IMR-90 (cell line): ENCODE data around the gene DPEP2NB. TPM values are rescaled to one million over a fixed set of nuclear protein-coding genes. Genes with fewer than 3 reads are reported as not detected.

Source experiments
- ATAC-seq: fragments of 200-7000 bp; cut with Tn5 transposase; 2 replicates; pipeline ENCODE4 v1.9.1; 2020; ENCODE audit warnings: low read depth, mild to moderate bottlenecking, moderate library complexity
- BruUV-seq: library from RNA; stranded (reverse); fragments of 400-500 nt; replicated peaks from 2 replicates; lab custom pipeline; 2021; lab: Mats Ljungman, UMichigan
- CTCF ChIA-PET: fragments of 300-600 bp; formaldehyde crosslinking; extraction: SDS; loops from one replicate; lab custom pipeline; 2021; ENCODE audit warnings: antibody characterized with exemption; lab: Yijun Ruan, JAX
- POLR2A ChIA-PET: fragments of 300-600 bp; sonication (Branson Sonifier 250); formaldehyde crosslinking; loops from one replicate; lab custom pipeline; 2022; ENCODE audit warnings: antibody characterized with exemption; ENCODE audit not compliant: unreplicated experiment; lab: Charles Lee
- DNase-seq: peaks from one replicate; pipeline ENCODE4 v3.0.0; 2013
- H2AFZ ChIP-seq: replicated peaks from 2 replicates; pipeline ENCODE3; 2013; ENCODE audit warnings: low read length, mild to moderate bottlenecking; ENCODE audit not compliant: poor library complexity
- H2AK5ac ChIP-seq: 2 replicates; pipeline ENCODE4 v1.6.1; 2013; ENCODE audit warnings: low read depth, low read length, inconsistent platforms
- H2AK9ac ChIP-seq: replicated peaks from 2 replicates; pipeline ENCODE3; 2013; ENCODE audit warnings: mild to moderate bottlenecking, low read depth, low read length, moderate library complexity; ENCODE audit not compliant: poor library complexity
- H2BK120ac ChIP-seq: 2 replicates; pipeline ENCODE4 v1.6.1; 2013; ENCODE audit warnings: low read depth, low read length, inconsistent platforms
- H2BK15ac ChIP-seq: 3 replicates; pipeline ENCODE4 v1.6.1; 2013; ENCODE audit warnings: low read depth, low read length, inconsistent platforms
- H2BK20ac ChIP-seq: 2 replicates; pipeline ENCODE4 v1.6.1; 2013; ENCODE audit warnings: low read depth, mild to moderate bottlenecking, inconsistent platforms, low read length, moderate library complexity
- H2BK5ac ChIP-seq: 2 replicates; pipeline ENCODE4 v1.6.1; 2013; ENCODE audit warnings: mild to moderate bottlenecking, low read depth, low read length, inconsistent platforms; ENCODE audit not compliant: poor library complexity, severe bottlenecking
- H3K14ac ChIP-seq: replicated peaks from 2 replicates; pipeline ENCODE4 v1.6.1; 2013; ENCODE audit warnings: low read depth, low read length, inconsistent platforms
- H3K18ac ChIP-seq: 2 replicates; pipeline ENCODE4 v1.6.1; 2013; ENCODE audit warnings: low read depth, low read length, control low read depth
- H3K23ac ChIP-seq: 2 replicates; pipeline ENCODE4 v1.6.1; 2013; ENCODE audit warnings: low read depth, low read length, inconsistent platforms
- H3K27ac ChIP-seq: 2 replicates; pipeline ENCODE4 v1.5.1; 2013; ENCODE audit warnings: mild to moderate bottlenecking, control low read depth, low read length; ENCODE audit not compliant: insufficient read depth
- H3K27me3 ChIP-seq: 2 replicates; pipeline ENCODE4 v1.6.1; 2013; ENCODE audit warnings: low read length; ENCODE audit not compliant: control insufficient read depth, insufficient read depth
- H3K36me3 ChIP-seq: 2 replicates; pipeline ENCODE4 v1.6.1; 2013; ENCODE audit warnings: low read length, mixed read lengths; ENCODE audit not compliant: control insufficient read depth, insufficient read depth
- H3K4ac ChIP-seq: 2 replicates; pipeline ENCODE4 v1.6.1; 2013; ENCODE audit warnings: low read depth, low read length, inconsistent platforms
- H3K4me1 ChIP-seq: 2 replicates; pipeline ENCODE4 v1.6.1; 2013; ENCODE audit warnings: low read length, mixed read lengths; ENCODE audit not compliant: control insufficient read depth, insufficient read depth
- H3K4me2 ChIP-seq: 2 replicates; pipeline ENCODE4 v1.6.1; 2013; ENCODE audit warnings: low read depth, mild to moderate bottlenecking, control low read depth, low read length, moderate library complexity
- H3K4me3 ChIP-seq: 2 replicates; pipeline ENCODE4 v1.5.1; 2013; ENCODE audit warnings: low read depth, mild to moderate bottlenecking, control low read depth, low read length, moderate library complexity; ENCODE audit not compliant: insufficient read depth
- H3K56ac ChIP-seq: 2 replicates; pipeline ENCODE4 v1.6.1; 2013; ENCODE audit warnings: low read length, inconsistent platforms; ENCODE audit not compliant: insufficient read depth; ENCODE audit errors: extremely low read depth
- H3K79me1 ChIP-seq, 2 experiments: 2 replicates each; pipeline ENCODE4 v1.6.1; 2013; ENCODE audit warnings: low read length in 2 of 2, inconsistent platforms in 1 of 2, low read depth in 1 of 2
- H3K9ac ChIP-seq: 2 replicates; pipeline ENCODE4 v1.6.1; 2013; ENCODE audit warnings: low read depth, low read length, control low read depth
- H3K9me1 ChIP-seq: 2 replicates; pipeline ENCODE4 v1.6.1; 2013; ENCODE audit warnings: low read length, inconsistent platforms; ENCODE audit not compliant: insufficient read depth
- H3K9me3 ChIP-seq: 2 replicates; pipeline ENCODE4 v1.6.1; 2013; ENCODE audit warnings: low read length; ENCODE audit not compliant: control insufficient read depth, insufficient read depth
- H4K20me1 ChIP-seq: 2 replicates; pipeline ENCODE4 v1.6.1; 2013; ENCODE audit warnings: low read length, inconsistent platforms; ENCODE audit not compliant: insufficient read depth
- H4K5ac ChIP-seq: 2 replicates; pipeline ENCODE4 v1.6.1; 2013; ENCODE audit warnings: mild to moderate bottlenecking, low read depth, low read length, control low read depth
- H4K8ac ChIP-seq, 2 experiments: 2 replicates each; pipeline ENCODE4 v1.6.1; 2013; ENCODE audit warnings: low read depth in 2 of 2, low read length in 2 of 2, control low read depth in 1 of 2, inconsistent platforms in 1 of 2
- H4K91ac ChIP-seq: 2 replicates; pipeline ENCODE4 v1.6.1; 2013; ENCODE audit warnings: low read depth, low read length, inconsistent platforms; ENCODE audit not compliant: insufficient read depth
- CEBPB ChIP-seq: IDR thresholded peaks from 2 replicates; pipeline ENCODE4 v1.6.1; 2012; ENCODE audit warnings: low read depth, low read length, improper control_type of control experiment
- CHD1 ChIP-seq: IDR thresholded peaks from 2 replicates; pipeline ENCODE4 v1.6.1; 2012; ENCODE audit warnings: low read depth, low read length, improper control_type of control experiment
- MAFK ChIP-seq: IDR thresholded peaks from 2 replicates; pipeline ENCODE4 v1.6.1; 2012; ENCODE audit warnings: low read depth, low read length, improper control_type of control experiment
- MXI1 ChIP-seq: IDR thresholded peaks from 2 replicates; pipeline ENCODE4 v1.6.1; 2012; ENCODE audit warnings: low read depth, mild to moderate bottlenecking, low read length, moderate library complexity, borderline replicate concordance
- RCOR1 ChIP-seq: IDR thresholded peaks from 2 replicates; pipeline ENCODE4 v1.6.1; 2012; ENCODE audit warnings: mild to moderate bottlenecking, low read length, improper control_type of control experiment; ENCODE audit not compliant: insufficient replicate concordance
- SMC3 ChIP-seq: fragments of 150-350 bp; IDR thresholded peaks from 2 replicates; pipeline ENCODE4 v1.6.1; 2016; ENCODE audit warnings: low read depth, mild to moderate bottlenecking, antibody characterized with exemption, low read length, moderate library complexity
- WGBS, 2 experiments: methylation state at CpG; one replicate each; pipeline versions ENCODE4 v1.1.5 to v1.1.7; 2013; ENCODE audit warnings: missing lambda C conversion rate in 2 of 2; ENCODE audit not compliant: insufficient read length in 1 of 2; ENCODE audit errors: extremely low coverage in 2 of 2; 5-methylcytosine and 5-hydroxymethylcytosine counted together
- dilution Hi-C: fragments of 300-500 bp; cut with HindIII; formaldehyde crosslinking; loops from one replicate; pipeline ENCODE4 v1.14.3; 2018; ENCODE audit warnings: low sequenced_read_pairs; ENCODE audit not compliant: unreplicated experiment
- in situ Hi-C: fragments of 300-500 bp; cut with MboI; formaldehyde crosslinking; loops from 3 replicates; pipeline ENCODE4 v1.14.3; 2019; ENCODE audit warnings: low sequenced_read_pairs, inconsistent platforms, mixed read lengths
- intact Hi-C: fragments of 100-400 bp; cut with micrococcal nuclease; formaldehyde crosslinking; loops from 2 replicates; pipeline ENCODE4 v1.10.0; 2022
- polyA plus RNA-seq, 3 experiments: library from polyadenylated mRNA; depleted of rRNA; stranded (reverse); fragments of >200 nt; gene quantifications; 2 replicates each; pipeline ENCODE4 v1.2.3, GENCODE V29; 2012; ENCODE audit warnings: low replicate concordance in 1 of 3
- total RNA-seq: library from RNA; depleted of rRNA; stranded (reverse); fragments of >200 nt; gene quantifications from 2 replicates; pipeline ENCODE4 v1.2.3, GENCODE V29; 2012
- TF ChIP-seq, protein P1 (sequence below): conservative IDR thresholded peaks from 2 replicates; pipeline ENCODE4 v1.5.1; 2012; ENCODE audit warnings: mild to moderate bottlenecking, low read depth, low read length, improper control_type of control experiment
- TF ChIP-seq, protein P2 (sequence below): fragments of 150-350 bp; IDR thresholded peaks from 2 replicates; pipeline ENCODE4 v1.6.1; 2017; ENCODE audit warnings: mild to moderate bottlenecking, antibody characterized with exemption, low read length, low read depth

DPEP2NB gene
- total and polyA plus RNA-seq, 2 of the 4 experiments (the other 2 are of a cell fraction): not detected

DNA sequence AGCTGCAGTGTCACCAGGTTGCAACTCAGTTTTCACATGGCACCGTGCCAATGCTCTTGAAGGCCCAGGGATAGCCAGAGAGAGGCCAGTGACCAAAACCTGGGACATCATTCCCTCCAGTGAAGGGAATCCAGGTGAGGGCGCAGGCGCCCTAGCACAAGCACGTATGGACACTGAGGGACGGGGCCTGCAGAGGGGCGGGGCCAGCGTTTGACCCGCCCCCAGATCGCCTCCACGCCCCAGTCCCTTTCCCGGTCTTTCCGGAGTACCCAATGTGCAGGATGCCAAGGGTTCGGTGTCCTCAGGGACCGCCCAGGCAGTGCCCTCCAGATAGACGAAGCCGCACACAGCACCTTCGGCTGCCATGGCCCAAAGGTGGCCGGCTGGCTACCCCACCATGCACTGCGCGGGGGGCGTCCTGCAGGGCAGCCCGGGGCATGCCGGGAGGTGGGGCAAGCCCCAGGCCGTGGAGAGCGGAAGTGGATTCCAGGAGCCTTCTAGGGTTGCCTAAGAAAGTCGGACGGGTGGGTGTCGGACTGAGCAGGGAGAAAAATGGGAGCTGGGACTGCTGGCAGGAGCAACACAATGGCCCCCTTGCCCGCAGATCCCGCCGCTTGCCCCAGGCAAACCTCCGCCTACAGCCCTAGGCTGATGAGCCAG is 51.9 kb downstream of the DPEP2NB start:
- Histone ChIP-seq H3K23ac (no peak overlapping the region), H2AFZ (no peak overlapping the region), H3K27me3 (no peaks in the 10 kb centered on the region), H3K4me3 (no peak overlapping the region), H3K14ac (no peak overlapping the region), H3K79me1 (peaks cover 43 to 93% of the 10 kb centered on the region in 2 experiments), H4K91ac (no peak overlapping the region), H2BK15ac (no peak overlapping the region), H3K18ac (no peak overlapping the region), H3K27ac (no peak overlapping the region), H2BK120ac (no peak overlapping the region), H4K8ac (no peak overlapping the region; a peak in 1 of 4 replicates), H3K9me3 (no peaks in the 10 kb centered on the region), H3K4me2 (no peak overlapping the region), H2AK5ac (no peak overlapping the region), H2BK20ac (no peak overlapping the region), H2BK5ac (no peak overlapping the region), H3K4ac (no peak overlapping the region), H4K5ac (no peak overlapping the region), H3K4me1 (peaks cover 53% of the 10 kb centered on the region), H3K56ac (no peak overlapping the region), H3K9ac (no peak overlapping the region), H4K20me1 (peaks cover 89% of the 10 kb centered on the region), H3K36me3 (peaks cover 57% of the 10 kb centered on the region), H2AK9ac (peak overlapping the region; percentile 51), H3K9me1 (peaks cover 64% of the 10 kb centered on the region)
- ATAC-seq (no peak), DNase-seq (no peak)
- BruUV-seq: no TSS peak
- POLR2A ChIA-PET: no interaction called here
- 38% methylated on average over 4 of the region's 32 CpGs; no CpG with 5 or more reads in 1 of the 2 experiments for WGBS, 2 experiments
- CTCF ChIA-PET: interaction anchor here (0.6 kb wide), 1 partner anchor 105 kb away, joined by 3 read pairs; no protein-coding TSS in a partner anchor
- in situ Hi-C loops (no loop called here), dilution Hi-C loops (no loop called here), intact Hi-C loops (loop anchor here (10.0 kb wide), 1 partner anchor 261 kb away; no protein-coding TSS in a partner anchor)
- no peak for TF ChIP-seq SMC3
- TF ChIP-seq MAFK: no peak
- TF ChIP-seq MXI1: no peak
- TF ChIP-seq, protein P1, sequence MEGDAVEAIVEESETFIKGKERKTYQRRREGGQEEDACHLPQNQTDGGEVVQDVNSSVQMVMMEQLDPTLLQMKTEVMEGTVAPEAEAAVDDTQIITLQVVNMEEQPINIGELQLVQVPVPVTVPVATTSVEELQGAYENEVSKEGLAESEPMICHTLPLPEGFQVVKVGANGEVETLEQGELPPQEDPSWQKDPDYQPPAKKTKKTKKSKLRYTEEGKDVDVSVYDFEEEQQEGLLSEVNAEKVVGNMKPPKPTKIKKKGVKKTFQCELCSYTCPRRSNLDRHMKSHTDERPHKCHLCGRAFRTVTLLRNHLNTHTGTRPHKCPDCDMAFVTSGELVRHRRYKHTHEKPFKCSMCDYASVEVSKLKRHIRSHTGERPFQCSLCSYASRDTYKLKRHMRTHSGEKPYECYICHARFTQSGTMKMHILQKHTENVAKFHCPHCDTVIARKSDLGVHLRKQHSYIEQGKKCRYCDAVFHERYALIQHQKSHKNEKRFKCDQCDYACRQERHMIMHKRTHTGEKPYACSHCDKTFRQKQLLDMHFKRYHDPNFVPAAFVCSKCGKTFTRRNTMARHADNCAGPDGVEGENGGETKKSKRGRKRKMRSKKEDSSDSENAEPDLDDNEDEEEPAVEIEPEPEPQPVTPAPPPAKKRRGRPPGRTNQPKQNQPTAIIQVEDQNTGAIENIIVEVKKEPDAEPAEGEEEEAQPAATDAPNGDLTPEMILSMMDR: no peak
- TF ChIP-seq, protein P2, sequence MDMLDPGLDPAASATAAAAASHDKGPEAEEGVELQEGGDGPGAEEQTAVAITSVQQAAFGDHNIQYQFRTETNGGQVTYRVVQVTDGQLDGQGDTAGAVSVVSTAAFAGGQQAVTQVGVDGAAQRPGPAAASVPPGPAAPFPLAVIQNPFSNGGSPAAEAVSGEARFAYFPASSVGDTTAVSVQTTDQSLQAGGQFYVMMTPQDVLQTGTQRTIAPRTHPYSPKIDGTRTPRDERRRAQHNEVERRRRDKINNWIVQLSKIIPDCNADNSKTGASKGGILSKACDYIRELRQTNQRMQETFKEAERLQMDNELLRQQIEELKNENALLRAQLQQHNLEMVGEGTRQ: no peak
- no peak for TF ChIP-seq RCOR1
- no peak for TF ChIP-seq CEBPB
- no peak for TF ChIP-seq CHD1
